LNCAP (cell line): ENCODE results near the gene RASGEF1C.

Source experiments
- CTCF ChIP-seq: fragments of 450-650 bp; IDR thresholded peaks from 2 replicates; pipeline ENCODE4 v1.5.1; 2017; ENCODE audit warnings: mild to moderate bottlenecking

The RASGEF1C gene

DNA sequence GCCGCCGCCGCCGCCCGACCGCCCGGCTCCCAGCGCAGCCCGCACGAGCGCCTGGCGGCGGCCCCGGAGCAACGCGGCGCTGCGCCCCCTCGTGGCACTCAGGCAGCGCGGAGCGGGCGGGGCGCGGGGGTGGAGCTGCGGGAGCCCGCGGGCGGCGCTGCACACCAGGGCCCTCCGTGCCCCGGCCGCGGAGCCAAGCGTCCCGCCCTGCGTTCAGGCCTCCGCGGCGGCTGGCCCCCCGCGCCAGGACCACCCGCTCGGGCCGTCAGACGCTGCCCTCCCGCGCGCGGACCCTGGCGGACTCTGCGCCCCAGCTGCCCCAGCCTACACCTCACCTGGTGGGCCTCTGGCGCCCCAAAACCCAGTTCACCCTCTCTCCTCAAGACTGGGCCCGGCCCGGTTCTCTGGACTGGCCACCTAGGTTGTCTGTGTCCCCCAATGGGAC, at the start of gene RASGEF1C:
TSS of gene RASGEF1C (minus strand) at position 75 of the 445 bp plus-strand sequence. CDS start 71,159 bp downstream, outside the sequence.
- TF ChIP-seq CTCF = peak; percentile 73

- no peak for TF ChIP-seq CTCF
Measured at GRCh38 chr5:180253036-180253824, 44.2 kb upstream of the RASGEF1C start.

DNA sequence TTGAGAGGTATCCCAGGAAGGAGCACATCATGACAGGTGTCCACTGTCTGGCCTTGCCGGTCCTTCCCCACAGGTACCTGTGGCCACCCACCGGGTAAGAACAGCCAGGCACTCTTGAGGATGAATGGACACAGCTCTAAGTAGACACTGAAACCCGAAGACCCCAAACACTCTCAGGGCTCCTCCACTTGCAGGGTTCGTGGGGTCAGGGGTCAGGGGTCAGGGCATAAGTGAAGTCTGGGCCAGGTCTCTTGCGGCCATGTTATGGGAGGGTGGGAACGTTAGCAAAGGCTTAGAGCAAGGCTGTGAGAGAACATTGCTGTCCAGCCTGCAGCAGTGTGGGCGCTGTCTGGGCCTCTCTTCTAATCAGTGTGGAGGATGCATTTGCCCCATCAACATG, 42.9 kb upstream of the RASGEF1C start:
- TF ChIP-seq CTCF = no peak

DNA sequence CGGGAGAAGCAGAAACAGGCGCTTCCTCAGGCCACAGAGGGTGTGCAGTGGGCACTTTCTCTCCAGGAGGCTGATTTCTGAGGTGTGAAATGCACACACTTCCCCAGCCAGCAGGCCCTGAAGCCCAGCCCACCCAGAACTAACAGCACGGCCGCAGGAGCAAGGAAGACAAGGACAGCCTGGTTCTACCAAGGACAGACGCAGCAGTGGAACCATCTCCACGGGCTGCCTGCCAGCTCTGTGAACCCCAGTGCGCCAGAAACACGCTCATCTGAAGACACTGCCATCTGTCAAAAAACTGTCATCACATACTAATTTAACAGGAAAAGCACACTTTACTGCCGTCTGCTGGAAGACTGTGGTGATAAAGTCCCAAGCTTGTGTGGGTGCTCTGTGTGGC, 42.1 kb upstream of the RASGEF1C start:
- no peak for TF ChIP-seq CTCF

DNA sequence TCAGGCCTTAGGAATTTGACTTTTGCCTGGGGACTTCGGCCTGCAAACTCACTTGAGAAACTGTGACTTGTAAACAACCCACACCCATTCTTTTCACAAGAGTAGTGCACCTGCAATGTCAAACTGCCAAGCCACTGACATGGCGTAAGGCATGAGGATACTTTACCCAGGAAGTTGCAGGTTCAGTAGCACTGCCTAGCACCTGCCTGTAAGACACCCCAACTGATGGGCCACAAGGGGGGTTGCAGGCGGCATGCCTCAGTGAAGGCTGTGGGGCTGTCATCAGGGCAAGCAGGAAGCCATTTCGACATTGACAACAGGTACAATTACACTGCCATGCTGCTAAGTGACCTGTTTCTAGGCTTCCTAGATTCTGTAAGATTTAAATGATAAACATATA, 41.3 kb upstream of the RASGEF1C start:
- TF ChIP-seq CTCF = no peak

- no peak for TF ChIP-seq CTCF
Measured at GRCh38 chr5:180241600-180241999, 32.6 kb upstream of the RASGEF1C start.

GRCh38 chr5:180238631-180239030, 29.6 kb upstream of the RASGEF1C start:
- no peak for TF ChIP-seq CTCF
